SU-DHL-6 (cell line): Measurements from ENCODE around the gene TGM2.

ENCODE experiments used
- H2AFZ ChIP-seq: fragments of 200-600 bp; sonication (generic); 2 replicates; pipeline ENCODE4 v1.6.1; 2014; ENCODE audit warnings: low read depth, mild to moderate bottlenecking, moderate library complexity, mixed read lengths, antibody characterized with exemption, low read length; ENCODE audit not compliant: severe bottlenecking
- H3F3A ChIP-seq: fragments of 200-600 bp; shearing (Covaris generic); 2 replicates; pipeline ENCODE4 v1.6.0; 2016; ENCODE audit warnings: antibody characterized with exemption, mild to moderate bottlenecking; ENCODE audit not compliant: insufficient read depth
- H3K27ac ChIP-seq: fragments of 200-600 bp; sonication (generic); 2 replicates; pipeline ENCODE4 v1.5.1; 2016; ENCODE audit warnings: low read depth, mild to moderate bottlenecking, low read length, moderate library complexity, mixed read lengths
- H3K27me3 ChIP-seq: fragments of 200-600 bp; sonication (generic), shearing (Covaris generic); 2 replicates; pipeline ENCODE4 v1.6.0; 2014; ENCODE audit warnings: mild to moderate bottlenecking, low read length
- H3K36me3 ChIP-seq: fragments of 200-600 bp; sonication (generic); 2 replicates; pipeline ENCODE4 v1.6.1; 2014; ENCODE audit warnings: mild to moderate bottlenecking, low read length, mixed read lengths
- H3K4me2 ChIP-seq: fragments of 300-600, 200-600 bp; shearing (Covaris generic), sonication (generic); 2 replicates; pipeline ENCODE4 v1.6.0; 2014; ENCODE audit warnings: low read length, low read depth, mild to moderate bottlenecking; ENCODE audit not compliant: poor library complexity, severe bottlenecking
- H3K4me3 ChIP-seq: fragments of 200-600 bp; sonication (generic); 2 replicates; pipeline ENCODE4 v1.5.1; 2014; ENCODE audit warnings: antibody characterized with exemption, low read length, mild to moderate bottlenecking, mixed read lengths; ENCODE audit not compliant: insufficient read depth, poor library complexity, severe bottlenecking
- H3K79me2 ChIP-seq: fragments of 200-600 bp; sonication (generic); 2 replicates; pipeline ENCODE4 v1.6.1; 2014; ENCODE audit warnings: mild to moderate bottlenecking, low read length, moderate library complexity; ENCODE audit not compliant: insufficient read depth
- H3K9ac ChIP-seq: fragments of 200-600 bp; sonication (generic); 2 replicates; pipeline ENCODE4 v1.7.0; 2014; ENCODE audit warnings: mild to moderate bottlenecking, low read length
- H3K9me2 ChIP-seq: fragments of 200-600 bp; sonication (generic); replicated peaks from 2 replicates; pipeline ENCODE4 v1.6.1; 2014; ENCODE audit warnings: low read length; ENCODE audit not compliant: insufficient read depth
- H3K9me3 ChIP-seq: fragments of 200-600 bp; sonication (generic); 2 replicates; pipeline ENCODE4 v1.6.1; 2014; ENCODE audit warnings: low read length, mixed read lengths; ENCODE audit not compliant: insufficient read depth
- H4K20me1 ChIP-seq: fragments of 200-600 bp; sonication (generic); 2 replicates; pipeline ENCODE4 v1.6.1; 2014; ENCODE audit warnings: low read depth, mild to moderate bottlenecking, antibody characterized with exemption, low read length, moderate library complexity, mixed read lengths
- EZH2phosphoT487 ChIP-seq: fragments of 200-600 bp; sonication (generic), shearing (Covaris generic); conservative IDR thresholded peaks from 2 replicates; pipeline ENCODE4 v1.6.1; 2018; ENCODE audit warnings: mild to moderate bottlenecking, antibody characterized with exemption, low read length, moderate library complexity, mixed read lengths
- TF ChIP-seq, protein P1 (sequence below): fragments of 200-600 bp; sonication (generic); IDR thresholded peaks from one replicate; pipeline ENCODE4 v1.5.1; 2017; ENCODE audit warnings: antibody characterized with exemption, mild to moderate bottlenecking, low read length, moderate library complexity; ENCODE audit not compliant: insufficient read depth, poor library complexity, severe bottlenecking

The TGM2 gene

DNA sequence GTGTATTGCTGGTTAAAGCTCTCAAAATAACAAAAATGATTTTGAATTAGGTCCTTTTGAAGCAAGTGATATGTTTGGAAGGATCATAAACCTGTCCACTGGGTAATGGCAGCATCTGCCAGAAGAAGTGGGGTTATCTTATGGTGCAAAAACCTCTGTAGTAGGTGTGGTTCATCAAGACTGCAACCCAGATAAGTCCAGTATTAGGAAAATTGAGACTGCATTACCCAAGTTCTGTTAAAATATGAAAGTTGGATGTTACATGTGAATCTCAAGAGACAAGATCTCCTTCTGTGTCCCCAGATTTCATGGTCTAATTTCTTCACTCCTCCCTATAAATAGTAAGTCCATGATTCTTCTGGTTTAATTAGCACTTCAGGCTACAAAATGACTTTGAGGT, 72.2 kb downstream of the TGM2 start:
- Histone ChIP-seq H3K79me2 (no peaks in the 10 kb centered on the region), H3K9me3 (no peaks in the 10 kb centered on the region), H4K20me1 (no peaks in the 10 kb centered on the region), H3K9ac (no peak overlapping the region), H3F3A (no peaks in the 10 kb centered on the region), H3K9me2 (no peaks in the 10 kb centered on the region), H3K4me2 (no peak overlapping the region), H3K36me3 (0 out of 2 replicates have a peak, but pooled peaks cover 2% of the 10 kb centered on the region), H3K4me3 (no peak overlapping the region), H3K27ac (no peak overlapping the region), H2AFZ (no peak overlapping the region), H3K27me3 (no peaks in the 10 kb centered on the region)
- TF ChIP-seq, protein P1, sequence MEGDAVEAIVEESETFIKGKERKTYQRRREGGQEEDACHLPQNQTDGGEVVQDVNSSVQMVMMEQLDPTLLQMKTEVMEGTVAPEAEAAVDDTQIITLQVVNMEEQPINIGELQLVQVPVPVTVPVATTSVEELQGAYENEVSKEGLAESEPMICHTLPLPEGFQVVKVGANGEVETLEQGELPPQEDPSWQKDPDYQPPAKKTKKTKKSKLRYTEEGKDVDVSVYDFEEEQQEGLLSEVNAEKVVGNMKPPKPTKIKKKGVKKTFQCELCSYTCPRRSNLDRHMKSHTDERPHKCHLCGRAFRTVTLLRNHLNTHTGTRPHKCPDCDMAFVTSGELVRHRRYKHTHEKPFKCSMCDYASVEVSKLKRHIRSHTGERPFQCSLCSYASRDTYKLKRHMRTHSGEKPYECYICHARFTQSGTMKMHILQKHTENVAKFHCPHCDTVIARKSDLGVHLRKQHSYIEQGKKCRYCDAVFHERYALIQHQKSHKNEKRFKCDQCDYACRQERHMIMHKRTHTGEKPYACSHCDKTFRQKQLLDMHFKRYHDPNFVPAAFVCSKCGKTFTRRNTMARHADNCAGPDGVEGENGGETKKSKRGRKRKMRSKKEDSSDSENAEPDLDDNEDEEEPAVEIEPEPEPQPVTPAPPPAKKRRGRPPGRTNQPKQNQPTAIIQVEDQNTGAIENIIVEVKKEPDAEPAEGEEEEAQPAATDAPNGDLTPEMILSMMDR, result no peak
- no peak for TF ChIP-seq EZH2phosphoT487

- Histone ChIP-seq H3K27me3 (no peaks in the 10 kb centered on the region), H3K9me3 (no peaks in the 10 kb centered on the region), H3K4me3 (no peak overlapping the region), H3K9me2 (no peaks in the 10 kb centered on the region), H3F3A (no peaks in the 10 kb centered on the region), H3K4me2 (peak overlapping the region; percentile 11), H3K27ac (peak overlapping the region; percentile 49; the same call in 1 of the 2 replicates), H4K20me1 (no peaks in the 10 kb centered on the region), H3K9ac (no peak overlapping the region), H3K36me3 (0 out of 2 replicates have a peak, but pooled peaks cover 2% of the 10 kb centered on the region), H3K79me2 (no peaks in the 10 kb centered on the region), H2AFZ (no peak overlapping the region)
- TF ChIP-seq, protein P1, result no peak
- no peak for TF ChIP-seq EZH2phosphoT487
These were observed 72.7 kb downstream of the TGM2 start for GRCh38 chr20:38092260-38092857.

DNA sequence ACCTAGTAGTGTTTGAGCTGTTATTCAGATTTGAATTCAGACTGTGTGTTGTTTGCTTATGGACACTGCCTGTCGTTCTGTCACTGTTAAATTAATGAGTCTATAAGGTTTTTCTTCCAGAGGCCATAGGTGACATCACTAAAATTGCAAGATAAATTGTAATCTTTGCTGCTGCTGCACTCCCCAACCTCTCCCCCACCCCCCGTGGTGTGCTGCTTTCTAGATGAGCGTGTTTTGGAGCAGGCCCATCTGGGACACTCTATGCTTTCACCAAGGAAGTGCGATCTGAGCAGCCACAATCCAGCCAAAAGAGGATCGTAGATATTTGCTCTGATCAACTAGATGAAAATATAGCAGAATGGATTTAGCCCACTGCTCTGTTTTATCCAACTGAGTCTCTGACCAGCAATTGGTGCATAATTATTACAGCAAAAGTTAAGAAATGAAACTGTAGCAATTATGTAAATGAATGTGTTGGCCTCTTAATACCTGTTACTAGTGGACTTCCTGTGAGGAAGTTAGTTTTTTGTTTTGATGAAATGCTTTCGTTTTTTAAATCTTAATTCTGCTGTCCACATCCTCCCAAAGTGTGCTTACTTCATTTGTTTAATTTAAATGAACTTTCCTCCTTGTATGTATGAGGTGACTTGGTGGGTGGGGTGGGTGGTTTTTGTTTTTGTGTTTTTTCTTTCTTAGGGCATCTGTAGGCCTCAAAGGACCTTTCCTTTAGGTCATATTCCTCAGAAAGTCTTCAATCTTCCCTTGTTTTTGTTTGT, 73.4 kb downstream of the TGM2 start:
- H3K36me3 ChIP-seq, result 0 out of 2 replicates have a peak, but pooled peaks cover 2% of the 10 kb centered on the region
- H3K27ac ChIP-seq, result peak overlapping the region; percentile 49
- no peaks in the 10 kb centered on the region for H4K20me1 ChIP-seq
- TF ChIP-seq, protein P1, result no peak
- TF ChIP-seq EZH2phosphoT487, result no peak
- no peak overlapping the region for H2AFZ ChIP-seq
- no peaks in the 10 kb centered on the region for H3K27me3 ChIP-seq
- H3K4me3 ChIP-seq, result no peak overlapping the region
- no peaks in the 10 kb centered on the region for H3K9me3 ChIP-seq
- H3K9me2 ChIP-seq, result no peaks in the 10 kb centered on the region
- peak overlapping the region; percentile 11 for H3K4me2 ChIP-seq
- H3K9ac ChIP-seq, result no peak overlapping the region
- H3F3A ChIP-seq, result no peaks in the 10 kb centered on the region
- H3K79me2 ChIP-seq, result no peaks in the 10 kb centered on the region
